Stimulated activated naive CD4-positive, alpha-beta T cell (primary cell): ENCODE measurements around the gene DVL2.

Experiments used
- DNase-seq, 6 experiments: peaks; one replicate each; lab custom pipeline; 2025; lab: John Stamatoyannopoulos, UW

The DVL2 gene

GRCh38 chr17:7234083-7234951 is at the start of gene DVL2:
Gene DVL2, minus strand, starts transcription at chr17:7234517. Its CDS starts 255 bp downstream, at chr17:7234262.
- peak; percentile 86 to 94 (median 92) for DNase-seq

- DNase-seq = no peak
These were observed 49.3 kb upstream of the DVL2 start for GRCh38 chr17:7283471-7284216.

GRCh38 chr17:7282752-7283321 is 48.5 kb upstream of the DVL2 start:
- DNase-seq = no peak

GRCh38 chr17:7281953-7282751 is 47.8 kb upstream of the DVL2 start:
- DNase-seq = peak in 1 of 6 experiments; percentile 31

- peak; percentile 27 to 83 (median 70) for DNase-seq
These were observed 47.0 kb upstream of the DVL2 start, which contains the start of gene SLC2A4 for GRCh38 chr17:7281074-7281952. Gene SLC2A4, plus strand, starts transcription at chr17:7281718. Its CDS starts 217 bp downstream, at chr17:7281935.

GRCh38 chr17:7280519-7281073 is 46.3 kb upstream of the DVL2 start:
- peak; percentile 70 to 88 (median 78) for DNase-seq

GRCh38 chr17:7279448-7279847 is 45.1 kb upstream of the DVL2 start:
- DNase-seq = no peak

GRCh38 chr17:7266784-7267183 is 32.5 kb upstream of the DVL2 start:
- no peak for DNase-seq

- no peak for DNase-seq
These were observed 29.4 kb upstream of the DVL2 start for GRCh38 chr17:7263801-7264078.

GRCh38 chr17:7262935-7263800 is 28.9 kb upstream of the DVL2 start:
- DNase-seq = peak in 1 of 6 experiments; percentile 39

- peak in 1 of 6 experiments; percentile 39 for DNase-seq
These were observed 28.0 kb upstream of the DVL2 start, which contains the start of gene CLDN7 for GRCh38 chr17:7262192-7262934. Gene CLDN7, minus strand, starts transcription at chr17:7262478. Its CDS starts 435 bp downstream, at chr17:7262043.

GRCh38 chr17:7261379-7262191 is 27.3 kb upstream of the DVL2 start:
- peak in 1 of 6 experiments; percentile 30 for DNase-seq

GRCh38 chr17:7260651-7261378 is 26.5 kb upstream of the DVL2 start:
- peak in 4 of 6 experiments; percentile 29 to 43 (median 36) for DNase-seq

- no peak for DNase-seq
These were observed 25.8 kb upstream of the DVL2 start for GRCh38 chr17:7260151-7260550.

GRCh38 chr17:7259555-7259889 is 25.2 kb upstream of the DVL2 start:
- no peak for DNase-seq

- DNase-seq = no peak
These were observed 24.6 kb upstream of the DVL2 start for GRCh38 chr17:7258731-7259554.
